GM18868 (cell line): ENCODE data around the gene LYZ.

Experiments used
- ATAC-seq: cut with Tn5 transposase; IDR thresholded peaks from one replicate; pipeline ENCODE4 v1.9.1; 2021; ENCODE audit warnings: mild to moderate bottlenecking, moderate library complexity; ENCODE audit not compliant: unreplicated experiment

Gene LYZ

GRCh38 chr12:69383074-69383473 is 34.9 kb downstream of the LYZ start:
- ATAC-seq, result no peak

- no peak for ATAC-seq
These were observed 36.9 kb downstream of the LYZ start for GRCh38 chr12:69385038-69385437.

- no peak for ATAC-seq
These were observed 38.7 kb downstream of the LYZ start for GRCh38 chr12:69386921-69387320.

GRCh38 chr12:69388371-69388770 is 40.2 kb downstream of the LYZ start:
- peak; percentile 43 for ATAC-seq

- no peak for ATAC-seq
These were observed 41.6 kb downstream of the LYZ start for GRCh38 chr12:69389831-69390230.

GRCh38 chr12:69392179-69392928 is 44.2 kb downstream of the LYZ start:
- ATAC-seq, result peak; percentile 86

GRCh38 chr12:69396041-69396440 is 47.9 kb downstream of the LYZ start:
- no peak for ATAC-seq

GRCh38 chr12:69396963-69397362 is 48.8 kb downstream of the LYZ start:
- ATAC-seq, result no peak

GRCh38 chr12:69397978-69398377 is 49.8 kb downstream of the LYZ start:
- ATAC-seq, result no peak

GRCh38 chr12:69401940-69402339 is 53.8 kb downstream of the LYZ start:
- no peak for ATAC-seq
